Superior temporal gyrus (tissue), 1 donor: ENCODE data around the gene ZNF407.
A peak's percentile ranks its signal among the peaks of the same experiment; 100 is the strongest.

Experiments used
- DNase-seq: peaks from one replicate; pipeline ENCODE4 v3.0.0-alpha.2; 2016; ENCODE audit errors: extremely low spot score

Gene ZNF407

GRCh38 chr18:74878267-74878666 lies 280.6 kb downstream of the ZNF407 start:
- no peak for DNase-seq

- DNase-seq = no peak
These were observed 283.1 kb downstream of the ZNF407 start for GRCh38 chr18:74880706-74881278.

DNA sequence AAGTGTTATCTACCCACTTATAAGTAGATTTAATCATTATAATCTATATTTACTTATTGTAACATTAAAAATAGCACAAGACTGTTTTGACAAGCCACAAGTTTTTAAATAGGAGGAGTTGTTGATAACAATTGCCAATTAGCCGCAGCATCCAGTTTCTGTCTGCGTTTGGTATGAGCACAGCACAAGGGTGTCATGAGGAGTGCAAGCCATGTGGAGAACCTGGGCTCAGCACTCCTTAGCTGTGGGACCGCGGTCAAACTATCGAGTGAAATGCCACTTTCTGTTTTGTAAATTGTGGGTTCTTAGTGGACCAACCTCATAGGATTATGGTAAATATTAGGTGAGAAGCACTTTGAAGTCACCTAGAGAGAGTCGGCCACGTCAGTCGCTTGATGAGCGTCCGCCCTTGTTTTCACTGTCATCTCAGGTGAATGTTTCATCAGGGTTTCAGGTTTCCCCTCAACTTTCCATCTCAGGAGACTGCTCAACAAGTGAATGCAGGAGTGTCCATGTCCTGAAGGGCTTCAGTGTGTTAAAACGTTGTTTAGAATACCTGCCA lies 294.5 kb downstream of the ZNF407 start:
- DNase-seq = no peak

DNA sequence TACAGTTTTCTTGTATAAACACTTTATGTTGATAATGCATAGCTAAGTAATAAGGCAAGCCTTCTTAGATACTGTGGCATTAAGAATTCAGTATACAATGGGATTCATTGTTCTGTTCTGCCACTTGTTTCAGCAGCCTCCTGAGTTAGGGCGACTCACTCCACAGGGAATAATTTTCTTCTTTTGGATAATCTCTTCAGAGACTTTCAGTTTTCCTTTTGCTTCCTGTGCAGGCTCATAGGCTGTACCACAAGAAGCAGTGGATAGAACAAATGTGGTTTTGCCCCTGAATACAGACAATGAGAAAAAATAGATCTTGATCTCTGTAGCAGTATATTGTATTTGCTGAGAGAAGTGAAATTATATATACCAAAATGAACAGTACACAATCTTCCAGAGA lies 298.0 kb downstream of the ZNF407 start:
- DNase-seq = peak; percentile 51

- DNase-seq = peak; percentile 52
These were observed 298.8 kb downstream of the ZNF407 start for GRCh38 chr18:74896390-74896991.

DNA sequence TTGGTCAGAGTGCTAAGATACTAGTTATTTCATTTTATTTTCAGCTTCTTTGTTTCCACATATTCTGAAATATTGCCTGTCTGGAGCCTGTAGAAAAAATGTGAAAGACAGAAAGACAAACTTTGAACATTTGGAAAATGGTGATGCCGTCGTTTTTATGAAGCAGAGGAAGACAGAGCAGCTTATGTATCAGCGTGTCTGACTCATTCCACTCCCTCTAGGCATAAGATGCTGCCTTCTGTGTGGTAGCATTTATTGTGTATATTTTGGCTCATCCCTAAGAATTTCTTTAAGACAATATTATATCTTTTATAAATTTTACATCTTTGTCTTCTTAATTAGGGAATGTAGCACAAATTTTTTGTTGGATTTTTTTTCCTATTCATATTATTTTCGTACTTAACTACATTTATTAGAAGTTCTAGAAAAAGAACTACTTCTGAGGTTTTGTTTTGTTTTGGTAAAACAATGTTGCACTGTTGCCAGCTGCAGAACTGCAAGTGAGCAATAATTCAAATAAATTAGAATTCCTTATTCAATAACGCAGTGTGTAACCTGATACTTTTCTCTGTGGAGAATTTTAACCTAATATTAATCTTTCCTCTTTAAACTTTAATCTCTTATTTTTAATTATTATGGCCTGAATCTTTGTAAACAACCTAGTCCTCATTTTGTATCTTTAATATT lies 300.4 kb downstream of the ZNF407 start:
- DNase-seq = peak; percentile 52

GRCh38 chr18:74898965-74899364 lies 301.3 kb downstream of the ZNF407 start:
- DNase-seq = no peak

- no peak for DNase-seq
These were observed 301.9 kb downstream of the ZNF407 start for GRCh38 chr18:74899554-74899953.

DNA sequence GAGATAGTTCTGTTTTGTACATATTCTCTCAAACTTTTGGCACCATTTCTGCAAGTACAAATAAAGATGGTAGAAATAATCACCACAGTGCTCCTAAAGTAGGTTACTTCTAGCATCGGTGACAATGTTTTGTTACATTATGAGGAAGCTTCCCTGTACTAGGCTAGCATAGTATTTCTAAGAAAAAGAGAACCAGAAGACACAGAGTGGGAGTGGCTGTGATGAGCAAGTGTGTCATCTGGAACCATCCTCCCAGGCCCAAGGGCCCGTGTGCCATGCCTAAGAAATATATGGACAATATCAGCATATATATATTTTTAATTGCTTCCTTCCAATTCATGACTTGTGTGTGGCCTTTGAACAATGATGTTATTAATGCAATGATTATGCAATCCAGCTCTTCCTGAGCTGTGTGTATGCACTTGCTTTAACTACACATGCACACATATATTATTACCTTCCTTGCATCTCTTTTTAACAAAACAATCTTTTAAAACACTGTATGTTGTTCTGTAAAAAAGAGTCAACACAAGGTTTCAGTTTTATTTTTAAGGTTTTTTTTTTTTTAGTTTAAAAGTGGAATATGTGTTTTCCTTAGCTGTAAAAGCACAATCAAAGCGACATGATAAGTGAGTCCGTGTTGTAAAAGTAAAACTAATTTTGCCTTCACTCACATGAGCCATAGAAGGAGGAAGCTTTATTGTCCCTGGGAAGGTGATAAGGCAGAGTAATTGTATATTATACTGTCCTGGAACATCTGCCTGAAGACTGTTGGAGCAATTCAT lies 303.9 kb downstream of the ZNF407 start:
- no peak for DNase-seq

- DNase-seq = no peak
These were observed 304.4 kb downstream of the ZNF407 start for GRCh38 chr18:74902147-74902455.

DNA sequence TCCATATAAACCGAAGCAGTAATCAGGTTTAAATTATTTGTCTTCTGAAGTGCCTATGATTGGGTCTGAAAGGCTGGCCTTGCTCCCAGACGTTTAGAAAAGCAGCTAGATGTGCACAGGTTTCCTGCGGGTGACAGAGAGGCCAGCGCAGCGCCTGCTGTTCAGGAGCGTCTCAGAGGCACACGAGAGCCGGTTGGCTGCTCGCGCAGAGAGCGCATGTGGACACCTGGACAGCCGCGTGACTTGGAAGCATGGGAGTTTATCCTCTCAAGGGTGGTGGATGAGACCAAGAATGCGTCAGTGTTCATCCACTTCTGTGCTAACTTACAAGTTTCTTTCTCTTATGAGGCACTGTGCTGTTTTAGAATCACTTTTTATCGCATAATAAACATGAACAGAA lies 307.6 kb downstream of the ZNF407 start:
- no peak for DNase-seq

GRCh38 chr18:74906184-74906583 lies 308.5 kb downstream of the ZNF407 start:
- no peak for DNase-seq

- DNase-seq = no peak
These were observed 316.5 kb downstream of the ZNF407 start for GRCh38 chr18:74914052-74914591.

- DNase-seq = no peak
These were observed 317.0 kb downstream of the ZNF407 start for GRCh38 chr18:74914648-74915047.

GRCh38 chr18:74916773-74917393 lies 319.2 kb downstream of the ZNF407 start:
- DNase-seq = no peak

DNA sequence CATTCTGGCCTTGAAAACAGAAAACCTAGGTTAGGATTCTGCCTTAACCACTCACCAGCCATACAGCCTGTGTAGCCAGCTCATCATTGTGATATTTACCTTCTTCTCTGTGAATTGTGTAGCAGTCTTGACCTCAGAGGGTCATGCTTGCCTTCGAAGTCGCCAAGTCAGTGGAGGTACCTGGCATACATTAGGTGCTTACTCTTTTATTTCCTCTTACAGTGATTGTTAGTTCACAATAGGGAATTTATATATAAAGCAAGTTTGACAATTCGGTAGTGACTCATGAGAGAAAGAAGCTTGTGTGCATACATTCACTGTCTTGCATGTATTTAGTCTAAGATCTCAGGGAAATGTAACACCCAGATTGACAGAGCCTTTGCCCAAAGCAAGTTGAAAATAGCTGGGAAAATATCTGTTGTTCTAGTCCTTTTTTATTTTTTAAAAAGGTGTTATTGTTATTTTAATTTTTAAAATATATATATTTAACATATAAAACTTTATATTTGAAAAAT lies 320.7 kb downstream of the ZNF407 start:
- no peak for DNase-seq

DNA sequence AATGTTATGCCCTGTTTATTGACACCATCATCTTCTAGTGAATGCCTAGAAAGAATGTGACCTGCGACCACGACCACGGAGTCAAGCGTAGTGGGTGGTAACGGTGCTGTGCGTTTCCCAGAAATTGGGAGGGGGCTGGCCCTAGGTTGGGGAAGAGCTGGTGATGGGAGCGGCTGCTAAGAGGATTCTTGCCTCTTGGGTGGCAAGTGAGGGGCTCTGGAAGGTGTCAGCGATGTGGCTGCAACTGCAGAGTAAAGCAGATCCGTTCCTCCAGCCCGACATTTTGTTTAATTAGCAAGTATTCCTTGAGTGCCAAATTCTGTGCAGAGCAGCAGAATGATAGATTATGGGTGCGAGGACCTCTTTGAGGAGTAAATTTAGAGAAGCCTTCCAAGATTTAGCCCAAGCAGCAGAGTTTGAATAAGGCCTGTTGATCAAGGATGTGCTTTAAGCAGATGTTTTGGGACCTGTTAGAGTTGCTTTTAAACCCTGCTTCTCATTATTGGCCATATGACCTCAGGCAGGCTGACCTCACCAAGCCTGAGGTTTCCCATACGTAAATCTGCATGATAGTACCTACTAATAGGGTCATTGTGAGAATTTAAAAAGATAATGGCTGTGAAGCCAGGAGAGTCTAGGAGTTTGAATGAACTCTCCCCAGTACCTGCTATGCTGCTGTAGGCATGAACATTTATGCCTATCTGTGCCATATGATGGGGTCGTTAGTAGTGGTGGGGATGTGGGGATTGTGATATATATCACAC lies 323.6 kb downstream of the ZNF407 start:
- DNase-seq = no peak

GRCh38 chr18:74926051-74926450 lies 328.4 kb downstream of the ZNF407 start:
- DNase-seq = no peak

DNA sequence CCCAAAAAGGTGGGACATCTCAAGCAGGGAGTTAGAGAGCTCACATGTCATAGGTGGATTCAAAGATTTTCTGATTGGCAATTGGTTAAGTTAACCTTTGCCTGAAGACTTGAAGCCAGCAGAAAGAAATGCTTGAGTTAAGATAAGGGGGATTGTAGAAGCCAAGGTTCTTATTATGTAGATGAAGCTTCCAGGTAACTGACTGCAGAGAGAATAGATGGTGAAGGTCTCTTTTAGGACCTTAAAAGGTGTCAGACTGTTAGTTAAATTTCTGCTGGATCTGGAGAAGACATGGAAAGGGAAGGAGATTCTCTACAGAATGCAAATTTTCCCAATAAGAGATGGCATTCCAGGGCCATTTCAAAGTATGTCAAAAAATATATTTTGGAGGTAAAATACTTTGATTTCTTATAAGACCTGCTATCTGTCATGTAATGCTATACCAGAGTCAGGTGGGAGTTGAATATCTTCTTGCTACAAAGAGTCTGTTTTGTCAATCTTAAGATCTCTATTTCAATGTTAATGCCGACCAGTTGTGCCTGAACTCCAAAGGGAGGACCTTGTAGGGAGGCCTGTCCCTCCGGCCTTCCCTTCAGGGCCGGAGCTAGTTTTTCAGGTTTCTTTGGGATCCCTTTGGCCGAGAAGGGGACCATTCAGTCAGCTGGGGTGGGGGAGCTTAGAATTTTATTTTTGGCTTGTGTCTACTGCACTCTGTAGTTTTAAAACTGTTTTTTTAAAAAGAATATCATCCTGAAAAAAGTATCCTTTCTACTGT lies 330.7 kb downstream of the ZNF407 start:
- DNase-seq = no peak

- DNase-seq = no peak
These were observed 331.4 kb downstream of the ZNF407 start for GRCh38 chr18:74929110-74929509.
